ENCODE measurements around the gene CNTN5.

- no peak for TF ChIP-seq CTCF (IDR thresholded peaks at IDR 0.05)
- no peak for TF ChIP-seq POLR2AphosphoS5 (IDR thresholded peaks at IDR 0.05)
- TF ChIP-seq EP300 (IDR thresholded peaks at IDR 0.05): no peak
- no peak for TF ChIP-seq POLR2A (IDR thresholded peaks at IDR 0.05)
These were observed 1208.3 kb downstream of the CNTN5 start for GRCh38 chr11:100229086-100229485.

Data from upper lobe of left lung (tissue), 4 donors.